ENCODE measurements around the gene PORCN. TPM values are rescaled to one million over a fixed set of nuclear protein-coding genes. Genes with fewer than 3 reads are reported as not detected.

PORCN gene
- total and polyA plus RNA-seq, 9 donors: 7.6 to 13.9 (median 9.9) TPM

- DNase-seq: no peak
- Histone ChIP-seq H3K27ac (no peak overlapping the region), H3K27me3 (no peaks in the 10 kb centered on the region), H3K4me3 (no peak overlapping the region), H3K36me3 (no peaks in the 10 kb centered on the region), H3K9me3 (no peaks in the 10 kb centered on the region), H3K4me1 (ENCODE audit: insufficient read depth) (no peaks in the 10 kb centered on the region)
- intact Hi-C loops (cut with DNase I): no loop called here
- 79 to 80% (median 79%) methylated on average over 6 of the region's 6 CpGs for WGBS, 3 donors
- no peak for TF ChIP-seq CTCF (IDR thresholded peaks at IDR 0.05)
- no peak for TF ChIP-seq EP300 (IDR thresholded peaks at IDR 0.05)
- TF ChIP-seq POLR2A (IDR thresholded peaks at IDR 0.05): no peak
Measured at GRCh38 chrX:48474581-48474980, 34.2 kb upstream of the PORCN start.

GRCh38 chrX:48475296-48475695, 33.5 kb upstream of the PORCN start:
- Histone ChIP-seq H3K27ac (no peak overlapping the region), H3K27me3 (no peaks in the 10 kb centered on the region), H3K36me3 (no peaks in the 10 kb centered on the region), H3K4me1 (ENCODE audit: insufficient read depth) (no peaks in the 10 kb centered on the region), H3K9me3 (no peaks in the 10 kb centered on the region), H3K4me3 (peak overlapping the region; percentile 71)
- 24 to 35% (median 24%) methylated on average over 5 of the region's 5 CpGs for WGBS, 3 donors
- intact Hi-C loops (cut with DNase I): no loop called here
- no peak for DNase-seq
- no peak for TF ChIP-seq CTCF (IDR thresholded peaks at IDR 0.05)
- no peak for TF ChIP-seq POLR2A (IDR thresholded peaks at IDR 0.05)
- TF ChIP-seq EP300 (IDR thresholded peaks at IDR 0.05): no peak

DNA sequence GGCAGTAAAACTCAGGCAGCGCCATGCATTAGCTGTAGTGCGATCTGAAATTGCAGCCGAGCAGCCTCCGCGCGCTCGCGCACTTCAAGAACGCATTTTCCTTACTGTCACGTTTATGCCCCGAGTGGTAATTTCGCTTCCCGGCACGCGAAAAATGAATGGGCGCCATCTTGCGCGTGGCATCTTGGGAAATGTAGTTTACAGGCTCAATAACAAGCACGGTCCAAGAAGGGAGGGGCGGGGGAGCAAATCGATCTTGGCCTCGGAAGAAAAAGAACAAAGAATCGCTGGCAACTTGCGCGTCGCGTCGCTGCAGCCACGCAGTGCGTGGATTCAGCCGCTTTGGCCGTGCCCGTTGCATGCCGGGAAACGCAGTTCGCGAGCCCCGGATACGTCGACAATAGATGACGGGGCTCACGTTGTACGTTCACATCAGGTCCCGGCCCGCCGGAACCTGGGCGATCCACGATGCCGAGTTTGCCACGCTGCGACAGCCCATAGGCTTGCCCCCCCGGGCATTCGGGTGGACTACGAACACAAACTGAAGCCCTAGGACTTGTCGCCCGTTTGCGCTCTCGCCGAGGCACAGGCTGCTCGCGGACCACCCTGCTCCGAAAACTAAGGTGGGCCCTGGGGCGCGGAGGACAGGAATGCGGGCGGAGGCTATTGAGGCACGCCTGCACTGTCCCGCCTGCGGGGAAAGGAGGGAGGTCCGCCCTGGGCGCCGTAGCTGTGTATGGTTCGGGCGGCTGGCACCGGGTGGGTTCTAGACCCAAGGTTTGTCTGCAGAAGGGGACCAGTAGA, 32.8 kb upstream of the PORCN start, which contains the start of gene FTSJ1:
TSS of gene FTSJ1 (plus strand) at position 426 of the 804 bp plus-strand sequence. CDS start 1,849 bp downstream, outside the sequence.
- intact Hi-C loops (cut with DNase I): no loop called here
- Histone ChIP-seq H3K4me3 (peak within 1 kb of the TSS; percentile 71), H3K27ac (peak within 1 kb of the TSS; percentile 32 to 83), H3K27me3 (no peaks in the 10 kb centered on the region), H3K4me1 (ENCODE audit: insufficient read depth) (no peaks in the 10 kb centered on the region), H3K36me3 (no peaks in the 10 kb centered on the region), H3K9me3 (no peaks in the 10 kb centered on the region)
- DNase-seq: peak; percentile 81 to 91 (median 87)
- WGBS, 3 donors: 32 to 46% (median 43%) methylated on average over 75 of the region's 75 CpGs
- peak; percentile 35 for TF ChIP-seq POLR2A (IDR thresholded peaks at IDR 0.05)
- TF ChIP-seq CTCF (IDR thresholded peaks at IDR 0.05): no peak

DNA sequence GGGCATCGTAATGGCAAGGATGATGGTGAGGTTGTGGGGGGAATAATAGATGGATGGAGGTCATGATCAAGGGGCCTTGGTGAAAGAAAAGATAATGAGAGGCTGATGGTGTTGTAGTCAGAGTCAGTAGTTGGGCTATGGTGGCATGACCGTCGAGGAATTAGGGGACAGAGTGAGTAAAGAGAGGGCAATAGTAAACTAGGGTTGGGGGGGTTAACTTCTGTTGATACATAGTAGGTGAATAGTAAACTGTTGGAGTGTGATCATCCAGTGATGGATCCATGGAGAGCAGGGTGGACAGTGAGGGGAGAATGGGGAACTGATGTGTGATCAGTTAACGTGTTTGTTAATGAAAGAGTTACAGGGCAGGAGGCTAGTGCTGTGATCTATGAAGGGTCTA, 31.9 kb upstream of the PORCN start:
- Histone ChIP-seq H3K4me1 (ENCODE audit: insufficient read depth) (no peaks in the 10 kb centered on the region), H3K27me3 (no peaks in the 10 kb centered on the region), H3K27ac (peak overlapping the region; percentile 32 to 83), H3K9me3 (no peaks in the 10 kb centered on the region), H3K4me3 (peak overlapping the region; percentile 71), H3K36me3 (no peaks in the 10 kb centered on the region)
- intact Hi-C loops (cut with DNase I): no loop called here
- no peak for DNase-seq
- WGBS, 3 donors: 66 to 74% (median 67%) methylated on average over 4 of the region's 4 CpGs
- no peak for TF ChIP-seq CTCF (IDR thresholded peaks at IDR 0.05)
- no peak for TF ChIP-seq EP300 (IDR thresholded peaks at IDR 0.05)
- TF ChIP-seq POLR2A (IDR thresholded peaks at IDR 0.05): no peak

Measured in ovary (tissue), 9 donors.